ENCODE measurements around the gene HYCC1. TPM values are rescaled to one million over a fixed set of nuclear protein-coding genes. Genes with fewer than 3 reads are reported as not detected.

HYCC1 gene
- total RNA-seq, 4 donors from 2014 or later: 26.9 to 72.9 (median 55.0) TPM

DNA sequence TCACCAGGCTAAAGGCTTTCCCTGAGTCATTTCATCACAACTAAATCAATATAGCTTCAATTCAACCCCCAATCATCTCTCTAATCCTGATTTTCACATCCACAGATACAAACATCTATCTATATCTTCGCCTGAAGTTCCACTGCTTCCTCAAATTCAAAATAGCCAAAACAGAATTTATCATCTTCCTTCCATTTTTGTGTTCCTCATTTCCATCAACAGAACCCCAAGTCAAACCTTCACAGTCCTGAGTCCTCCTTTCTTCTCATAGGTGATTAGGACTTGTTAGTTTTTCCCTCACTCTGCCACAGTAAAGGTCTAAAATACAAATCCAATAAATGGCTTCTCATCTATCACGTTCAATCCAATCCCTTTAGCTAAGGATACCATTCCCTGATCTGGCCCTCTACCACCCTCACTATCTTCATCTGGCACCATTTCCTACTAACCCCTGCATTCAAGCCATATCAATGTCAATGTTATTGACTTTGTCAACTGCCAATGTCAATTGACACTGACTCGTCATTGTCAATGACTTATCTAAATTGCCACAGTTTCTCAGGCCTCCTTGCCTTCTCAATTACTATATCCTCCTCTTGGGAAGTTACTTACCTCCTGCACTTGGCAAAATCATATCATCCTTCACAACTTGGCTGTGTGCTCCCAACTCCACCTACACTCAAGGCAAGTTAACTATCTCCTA, 2.6 kb downstream of the HYCC1 start:
- no peak for TF ChIP-seq CTCF (IDR thresholded peaks at IDR 0.05; ENCODE audit: low read depth)

GRCh38 chr7:23009303-23009702, 4.6 kb downstream of the HYCC1 start:
- TF ChIP-seq CTCF (IDR thresholded peaks at IDR 0.05; ENCODE audit: low read depth): no peak

DNA sequence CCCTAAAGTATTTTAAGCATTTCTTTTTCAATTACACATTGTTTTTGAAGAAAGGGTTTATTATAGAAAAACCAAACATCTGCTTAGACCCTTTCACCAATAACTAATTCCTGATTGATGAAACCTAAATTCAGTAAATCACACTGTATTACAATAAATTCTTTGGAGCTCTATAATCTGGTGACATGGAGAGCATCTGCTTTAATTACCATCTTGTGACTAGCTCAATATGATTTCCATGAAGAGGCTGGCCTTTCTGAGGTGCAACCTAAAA, 9.7 kb downstream of the HYCC1 start:
- TF ChIP-seq CTCF (IDR thresholded peaks at IDR 0.05; ENCODE audit: low read depth): no peak

- no peak for TF ChIP-seq CTCF (IDR thresholded peaks at IDR 0.05; ENCODE audit: low read depth)
Observed at GRCh38 chr7:23003505-23004246, 10.3 kb downstream of the HYCC1 start.

DNA sequence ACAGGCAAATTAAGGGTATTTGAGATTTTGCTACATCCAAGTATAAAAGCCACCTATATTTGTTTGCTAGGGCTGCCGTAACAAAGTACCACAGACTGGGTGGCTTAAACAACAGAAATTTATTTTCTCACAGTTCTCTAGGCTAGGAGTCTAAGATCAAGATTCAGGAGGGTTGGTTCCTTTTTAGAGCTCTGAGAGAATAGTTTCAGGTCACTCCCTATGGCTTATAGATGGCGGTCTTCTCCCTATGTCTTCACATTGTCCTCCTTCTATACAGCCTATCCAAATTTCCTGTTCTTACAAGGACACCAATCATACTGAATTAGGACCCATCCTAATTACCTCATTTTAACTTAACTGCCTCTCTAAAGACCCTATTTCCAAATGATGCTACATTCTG, 11.2 kb downstream of the HYCC1 start:
- TF ChIP-seq CTCF (IDR thresholded peaks at IDR 0.05; ENCODE audit: low read depth): no peak

GRCh38 chr7:23001610-23002009, 12.3 kb downstream of the HYCC1 start:
- no peak for TF ChIP-seq CTCF (IDR thresholded peaks at IDR 0.05; ENCODE audit: low read depth)

DNA sequence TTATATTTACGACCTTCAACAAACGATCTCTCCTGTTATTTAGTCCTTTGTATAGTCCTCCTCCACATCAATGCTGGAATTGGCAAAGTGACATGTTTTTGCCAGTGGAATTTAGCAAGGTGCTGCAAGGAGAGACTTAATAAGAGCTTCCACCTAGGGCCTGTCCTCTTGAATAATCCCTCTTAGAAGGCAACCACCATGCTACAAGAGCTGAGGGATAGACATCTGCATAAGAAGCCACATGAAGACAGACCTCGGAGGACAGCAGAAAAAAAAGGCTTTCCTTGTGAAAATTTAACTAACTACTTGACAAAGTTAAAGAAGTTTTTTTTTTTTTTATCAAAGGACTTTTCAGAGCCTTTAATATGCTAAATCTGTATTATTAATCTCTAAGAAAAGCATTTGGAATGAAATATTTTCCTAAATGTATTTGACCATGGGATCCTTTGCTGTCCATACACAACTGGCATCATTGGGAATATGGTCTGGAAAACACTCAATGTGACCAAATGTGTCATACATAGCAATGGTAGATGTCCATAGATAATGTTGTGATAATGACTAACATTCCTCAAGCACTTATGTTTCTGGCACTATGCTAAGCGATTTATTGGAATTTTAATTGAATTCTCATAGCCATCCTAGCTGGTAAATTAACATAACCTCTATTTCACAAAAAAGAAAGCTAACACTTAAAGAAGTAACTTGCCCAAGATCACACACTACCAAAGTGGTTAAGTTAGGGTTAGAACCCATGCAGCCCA, 13.2 kb downstream of the HYCC1 start:
- no peak for TF ChIP-seq CTCF (IDR thresholded peaks at IDR 0.05; ENCODE audit: low read depth)

All from subcutaneous adipose tissue (tissue), 4 donors.